ENCODE results near the gene TUSC2. TPM values are rescaled to one million over a fixed set of nuclear protein-coding genes. Genes with fewer than 3 reads are reported as not detected.

The TUSC2 gene
- total RNA-seq, 1 experiment from 2014 or later, result 38.3 TPM

- Mint-ChIP-seq H3K4me3 (ENCODE audit: unreplicated experiment) (peak overlapping the region; percentile 15), H3K27ac (ENCODE audit: unreplicated experiment) (no peak overlapping the region), H3K4me1 (ENCODE audit: low read depth, unreplicated experiment) (peaks cover 11% of the 10 kb centered on the region), H3K9me3 (ENCODE audit: unreplicated experiment) (no peaks in the 10 kb centered on the region), H3K27me3 (ENCODE audit: insufficient read depth, unreplicated experiment) (no peaks in the 10 kb centered on the region), H3K36me3 (ENCODE audit: insufficient read depth, unreplicated experiment) (peaks cover 33% of the 10 kb centered on the region)
- intact Hi-C loops (cut with micrococcal nuclease; ENCODE audit: unreplicated experiment), result no loop called here
- ChIA-PET CTCF (no interaction called here), POLR2A (no interaction called here)
- Histone ChIP-seq H3K27me3 (replicated peaks; ENCODE audit: control insufficient read depth, insufficient read depth, low read length) (no peaks in the 10 kb centered on the region), H3K4me3 (ENCODE audit: low read depth, low read length) (no peak overlapping the region), H3K36me3 (ENCODE audit: control insufficient read depth, insufficient read depth, low read length) (no peaks in the 10 kb centered on the region), H3K9me3 (no peaks in the 10 kb centered on the region), H3K4me1 (peaks cover 16% of the 10 kb centered on the region)
- TF ChIP-seq CTCF (IDR thresholded peaks at IDR 0.05; ENCODE audit: insufficient read depth in 1 of 2, low read depth in 1 of 2, low read length in 1 of 2, severe bottlenecking in 1 of 2, unreplicated experiment in 1 of 2), result no peak
- no peak for DNase-seq
- BruUV-seq (replicated peaks), result no TSS peak
Observed at GRCh38 chr3:50339485-50340146, 11.6 kb upstream of the TUSC2 start.

GRCh38 chr3:50338965-50339364, 10.9 kb upstream of the TUSC2 start:
- Histone ChIP-seq H3K4me3 (ENCODE audit: low read depth, low read length) (no peak overlapping the region), H3K9me3 (no peaks in the 10 kb centered on the region), H3K4me1 (peaks cover 16% of the 10 kb centered on the region), H3K36me3 (ENCODE audit: control insufficient read depth, insufficient read depth, low read length) (0 out of 2 replicates have a peak, but pooled peaks cover 3% of the 10 kb centered on the region), H3K27me3 (replicated peaks; ENCODE audit: control insufficient read depth, insufficient read depth, low read length) (no peaks in the 10 kb centered on the region)
- Mint-ChIP-seq H3K4me1 (ENCODE audit: low read depth, unreplicated experiment) (peaks cover 11% of the 10 kb centered on the region), H3K4me3 (ENCODE audit: unreplicated experiment) (peak overlapping the region; percentile 94), H3K27me3 (ENCODE audit: insufficient read depth, unreplicated experiment) (no peaks in the 10 kb centered on the region), H3K27ac (ENCODE audit: unreplicated experiment) (peak overlapping the region; percentile 95), H3K9me3 (ENCODE audit: unreplicated experiment) (no peaks in the 10 kb centered on the region), H3K36me3 (ENCODE audit: insufficient read depth, unreplicated experiment) (peaks cover 40% of the 10 kb centered on the region)
- no TSS peak for BruUV-seq (replicated peaks)
- DNase-seq, result no peak
- intact Hi-C loops (cut with micrococcal nuclease; ENCODE audit: unreplicated experiment), result no loop called here
- TF ChIP-seq CTCF (IDR thresholded peaks at IDR 0.05; ENCODE audit: insufficient read depth in 1 of 2, low read depth in 1 of 2, low read length in 1 of 2, severe bottlenecking in 1 of 2, unreplicated experiment in 1 of 2), result no peak
- ChIA-PET CTCF (interaction anchor here (0.6 to 0.7 kb wide), 2 partner anchors 18 to 52 kb away, joined by 3 to 4 read pairs; no protein-coding TSS in a partner anchor), POLR2A (interaction anchor here (0.6 kb wide), 1 partner anchor 11 kb away, joined by 4 read pairs; the partner anchor contains the start of gene TUSC2)

GRCh38 chr3:50337175-50337861, 9.3 kb upstream of the TUSC2 start:
- intact Hi-C loops (cut with micrococcal nuclease; ENCODE audit: unreplicated experiment), result loop anchor here (1.0 kb wide), 1 partner anchor 9 kb away; the partner anchor contains the start of gene TUSC2

More at GRCh38 chr3:50337175-50337861, 9.3 kb upstream of the TUSC2 start:
- no peaks in the 10 kb centered on the region for H3K27me3 ChIP-seq (replicated peaks; ENCODE audit: control insufficient read depth, insufficient read depth, low read length)
- DNase-seq, result peak; percentile 99
- 0 out of 2 replicates have a peak, but pooled peaks cover 3% of the 10 kb centered on the region for H3K36me3 ChIP-seq (ENCODE audit: control insufficient read depth, insufficient read depth, low read length)
- CTCF ChIA-PET, result interaction anchor here (0.6 to 2.4 kb wide), 17 partner anchors 8 to 205 kb away, joined by 3 to 27 read pairs (median 4); partner anchors contain the start of genes CYB561D2, GNAI2, HYAL1 and HYAL3
- no peaks in the 10 kb centered on the region for H3K27me3 Mint-ChIP-seq (ENCODE audit: insufficient read depth, unreplicated experiment)
- TF ChIP-seq CTCF (IDR thresholded peaks at IDR 0.05; ENCODE audit: insufficient read depth in 1 of 2, low read depth in 1 of 2, low read length in 1 of 2, severe bottlenecking in 1 of 2, unreplicated experiment in 1 of 2), result no peak
- peaks cover 16% of the 10 kb centered on the region for H3K4me1 ChIP-seq
- H3K36me3 Mint-ChIP-seq (ENCODE audit: insufficient read depth, unreplicated experiment), result peaks cover 50% of the 10 kb centered on the region
- H3K4me3 Mint-ChIP-seq (ENCODE audit: unreplicated experiment), result peak overlapping the region; percentile 94
- no peaks in the 10 kb centered on the region for H3K9me3 Mint-ChIP-seq (ENCODE audit: unreplicated experiment)
- no TSS peak for BruUV-seq (replicated peaks)
- H3K4me3 ChIP-seq (ENCODE audit: low read depth, low read length), result peak overlapping the region; percentile 63
- POLR2A ChIA-PET, result interaction anchor here (0.6 to 2.7 kb wide), 23 partner anchors 8 to 1377 kb away, joined by 3 to 57 read pairs (median 4); partner anchors contain the start of genes C3orf18, CISH, CYB561D2 and GNAI2
- H3K9me3 ChIP-seq, result no peaks in the 10 kb centered on the region
- peak overlapping the region; percentile 95 for H3K27ac Mint-ChIP-seq (ENCODE audit: unreplicated experiment)
- H3K4me1 Mint-ChIP-seq (ENCODE audit: low read depth, unreplicated experiment), result peaks cover 11% of the 10 kb centered on the region
